PC-9 (cell line): ENCODE measurements around the gene JUNB.

ENCODE experiments used
- CTCF ChIP-seq: fragments of 200-600 bp; sonication (generic); conservative IDR thresholded peaks from 2 replicates; pipeline ENCODE4 v1.6.1; 2017; ENCODE audit warnings: mixed run types, antibody characterized with exemption, mild to moderate bottlenecking, moderate library complexity
- EZH2 ChIP-seq: fragments of 200-600 bp; sonication (generic); IDR thresholded peaks from 2 replicates; pipeline ENCODE4 v1.8.0; 2017; ENCODE audit warnings: antibody characterized with exemption, low read depth

- TF ChIP-seq CTCF (no peak; the same call in 1 of the 2 replicates), EZH2 (no peak)
These were observed 2.3 kb downstream of the JUNB start for GRCh38 chr19:12793290-12794195.
